GM18873 (cell line): ENCODE results near the gene RESF1.

Experiments
- ATAC-seq: cut with Tn5 transposase; IDR thresholded peaks from one replicate; pipeline ENCODE4 v1.9.1; 2021; ENCODE audit warnings: mild to moderate bottlenecking, moderate library complexity, moderate number of reproducible peaks; ENCODE audit not compliant: unreplicated experiment, low FRiP score

RESF1 gene

GRCh38 chr12:31959701-31960391 lies 631 bp downstream of the RESF1 start:
- ATAC-seq: peak; percentile 37

- no peak for ATAC-seq
Measured at GRCh38 chr12:31961137-31961536, 1.9 kb downstream of the RESF1 start.

DNA sequence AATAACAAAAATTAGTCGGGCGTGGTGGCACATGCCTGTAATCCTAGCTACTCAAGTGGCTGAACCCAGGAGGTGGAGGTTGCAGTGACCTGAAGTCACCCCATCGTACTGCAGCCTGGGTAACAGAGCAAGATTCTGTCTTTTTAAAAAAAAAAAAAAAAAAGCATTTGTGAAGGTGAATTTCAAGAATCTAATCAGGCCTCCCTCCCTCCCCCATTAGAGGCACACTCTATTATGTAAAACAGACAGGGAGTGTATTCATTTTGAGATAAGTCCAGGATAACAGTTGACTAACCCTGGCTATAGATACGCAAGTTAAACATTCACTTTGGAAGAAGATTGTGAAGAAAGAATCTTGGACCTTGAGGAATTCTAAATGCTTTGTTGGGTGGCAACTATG lies 2.9 kb downstream of the RESF1 start:
- ATAC-seq: no peak

DNA sequence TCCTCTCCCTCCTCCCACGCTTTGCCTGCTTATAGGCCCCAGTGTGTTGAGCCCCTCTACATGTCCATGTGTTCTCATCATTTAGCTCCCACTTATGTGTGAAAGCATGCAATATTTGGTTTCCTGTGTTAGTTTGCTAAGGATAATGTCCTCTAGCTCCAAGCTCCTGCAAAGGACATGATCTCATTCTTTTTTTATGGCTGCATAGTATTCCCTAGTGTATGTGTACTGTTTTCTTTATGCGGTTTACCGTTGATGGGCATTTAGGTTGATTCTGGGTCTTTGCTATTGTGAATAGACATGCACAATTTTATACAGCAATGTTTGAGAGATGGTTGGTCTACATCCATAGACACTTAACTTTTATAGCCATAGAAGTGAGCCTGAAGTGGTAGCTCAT lies 5.1 kb downstream of the RESF1 start:
- ATAC-seq: no peak

DNA sequence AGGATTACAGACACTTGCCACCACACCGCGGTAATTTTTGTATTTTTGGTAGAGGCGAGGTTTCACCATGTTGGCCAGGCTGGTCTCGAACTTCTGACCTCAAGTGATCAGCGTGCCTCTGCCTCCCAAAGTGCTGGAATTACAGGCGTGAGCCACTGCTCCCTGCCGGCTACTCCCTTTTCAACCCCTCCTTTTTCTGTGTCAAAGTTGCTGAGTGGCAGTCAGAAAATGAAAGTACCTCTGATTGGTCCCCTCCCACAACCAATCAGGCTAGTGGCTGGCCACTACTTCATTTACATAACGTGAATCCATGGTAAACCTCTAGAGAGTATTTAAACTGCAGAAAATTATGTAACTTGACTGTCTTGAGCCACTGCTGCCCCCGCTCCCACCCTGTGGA lies 5.9 kb downstream of the RESF1 start:
- no peak for ATAC-seq

- ATAC-seq: no peak
Measured at GRCh38 chr12:31966558-31967205, 7.5 kb downstream of the RESF1 start.

- no peak for ATAC-seq
Measured at GRCh38 chr12:31967539-31967938, 8.3 kb downstream of the RESF1 start.

- ATAC-seq: no peak
Measured at GRCh38 chr12:31970199-31970598, 11.0 kb downstream of the RESF1 start.

- no peak for ATAC-seq
Measured at GRCh38 chr12:31973818-31974217, 14.6 kb downstream of the RESF1 start.

DNA sequence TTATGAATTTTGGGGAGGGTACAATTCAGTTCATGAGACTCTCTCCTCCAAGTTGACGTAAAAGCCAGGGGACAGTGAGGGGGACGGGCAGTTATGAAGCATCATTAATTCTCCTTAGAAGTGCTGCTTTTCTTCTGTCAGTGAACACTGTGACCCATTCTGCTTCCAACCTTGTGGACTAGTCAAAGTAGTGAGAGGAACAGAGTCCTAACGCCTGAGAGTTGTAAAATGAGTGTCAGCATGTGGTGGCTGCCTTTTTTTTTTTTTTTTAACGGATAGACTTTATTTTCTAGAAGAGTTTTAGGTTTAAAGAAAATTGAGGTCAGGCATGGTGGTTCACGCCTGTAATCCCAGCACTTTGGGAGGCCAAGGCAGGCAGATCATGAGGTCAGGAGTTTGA lies 15.5 kb downstream of the RESF1 start:
- no peak for ATAC-seq

DNA sequence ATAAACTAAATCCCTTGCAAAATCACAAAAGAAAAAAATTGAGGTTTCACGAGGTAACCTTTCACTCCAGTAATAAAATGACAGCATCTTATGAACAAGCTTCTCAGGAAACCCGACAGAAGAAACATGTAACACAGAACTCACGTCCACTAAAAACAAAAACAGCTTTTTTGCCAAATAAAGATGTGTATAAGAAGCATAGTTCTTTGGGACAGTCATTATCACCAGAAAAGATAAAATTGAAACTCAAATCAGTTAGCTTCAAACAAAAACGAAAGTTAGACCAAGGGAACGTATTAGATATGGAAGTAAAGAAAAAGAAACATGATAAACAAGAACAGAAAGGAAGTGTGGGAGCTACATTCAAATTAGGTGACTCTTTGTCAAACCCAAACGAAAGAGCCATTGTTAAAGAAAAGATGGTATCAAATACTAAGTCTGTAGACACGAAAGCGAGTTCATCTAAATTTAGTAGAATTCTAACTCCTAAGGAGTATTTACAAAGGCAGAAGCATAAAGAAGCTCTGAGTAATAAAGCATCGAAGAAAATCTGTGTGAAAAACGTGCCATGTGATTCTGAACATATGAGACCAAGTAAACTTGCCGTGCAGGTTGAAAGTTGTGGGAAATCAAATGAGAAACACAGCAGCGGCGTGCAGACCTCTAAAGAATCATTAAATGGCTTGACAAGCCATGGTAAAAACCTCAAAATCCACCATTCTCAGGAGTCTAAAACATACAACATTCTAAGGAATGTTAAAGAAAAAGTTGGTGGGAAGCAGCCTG lies 25.8 kb downstream of the RESF1 start:
- ATAC-seq: no peak

DNA sequence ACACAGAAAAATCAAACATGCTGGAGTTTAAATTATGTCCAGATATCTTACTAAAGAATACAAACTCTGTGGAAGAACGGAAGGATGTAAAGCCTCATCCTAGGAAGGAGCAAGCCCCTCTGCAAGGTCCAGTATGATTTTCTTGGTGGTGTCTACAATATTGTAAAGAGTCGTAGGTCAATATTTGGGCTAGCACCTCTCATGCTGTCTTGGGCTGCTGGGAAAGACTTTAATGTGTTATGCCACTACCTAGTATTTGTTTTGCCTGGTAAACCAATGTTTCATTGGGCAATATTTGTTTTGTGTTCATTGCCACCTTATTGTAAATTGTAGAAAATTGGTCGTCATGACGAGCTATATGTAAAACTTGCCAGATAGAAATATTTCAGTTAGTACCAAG lies 26.6 kb downstream of the RESF1 start:
- no peak for ATAC-seq

GRCh38 chr12:31989571-31990362 lies 30.6 kb downstream of the RESF1 start:
- ATAC-seq: no peak

- ATAC-seq: no peak
Measured at GRCh38 chr12:31991146-31991545, 31.9 kb downstream of the RESF1 start.

- ATAC-seq: no peak
Measured at GRCh38 chr12:31991815-31992214, 32.6 kb downstream of the RESF1 start.

GRCh38 chr12:31999692-32000091 lies 40.5 kb downstream of the RESF1 start:
- ATAC-seq: no peak

- no peak for ATAC-seq
Measured at GRCh38 chr12:32000373-32001005, 41.3 kb downstream of the RESF1 start.

DNA sequence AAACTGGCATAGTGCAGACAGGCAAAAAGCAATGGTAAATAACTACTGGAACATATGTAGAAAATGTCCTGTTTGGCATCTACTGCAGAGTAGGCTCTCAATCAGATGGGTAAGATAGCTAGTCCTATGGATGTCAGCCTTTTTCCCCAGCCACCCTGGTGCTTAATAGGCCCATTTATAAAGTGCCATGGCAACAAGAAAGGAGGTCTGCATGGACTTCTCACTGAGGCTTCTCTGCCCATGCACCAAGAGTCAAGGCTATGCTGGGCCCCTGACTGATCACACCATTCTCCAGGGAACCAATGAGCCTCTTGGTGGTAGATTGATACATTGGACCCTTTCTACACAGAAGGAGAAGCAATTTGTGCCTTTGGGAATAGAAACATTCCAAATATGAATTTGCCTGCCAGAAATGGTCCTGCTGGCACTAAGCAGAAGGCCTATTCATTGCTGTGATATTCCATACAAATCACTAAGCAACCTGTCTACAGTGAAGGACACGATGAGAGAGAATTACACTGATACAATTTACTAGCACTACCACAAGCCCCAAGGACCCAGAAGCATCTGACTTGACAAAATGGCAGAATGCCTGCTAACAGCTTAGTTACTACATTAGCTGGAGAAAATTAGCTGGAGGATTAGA lies 43.8 kb downstream of the RESF1 start:
- no peak for ATAC-seq

DNA sequence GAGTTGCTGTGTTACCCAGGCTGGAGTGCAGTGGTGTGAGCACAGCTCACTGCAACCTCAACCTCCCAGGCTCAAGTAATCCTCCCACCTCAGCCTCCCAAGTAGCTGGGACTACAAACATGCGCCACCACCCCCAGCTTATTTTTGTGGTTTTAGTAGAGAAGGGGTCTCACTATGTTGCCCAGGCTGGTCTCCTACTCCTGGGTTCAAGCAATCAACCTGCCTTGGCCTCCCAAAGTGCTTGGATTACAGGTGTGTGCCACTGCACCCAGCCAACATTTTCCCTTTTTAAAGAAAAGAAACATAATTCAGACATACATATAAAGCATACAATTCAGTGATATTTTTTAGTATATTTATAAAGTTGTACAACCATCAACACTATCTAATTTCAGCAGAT lies 44.4 kb downstream of the RESF1 start:
- ATAC-seq: no peak
